ENCODE data around the gene CSNK1A1L. TPM values are rescaled to one million over a fixed set of nuclear protein-coding genes. Genes with fewer than 3 reads are reported as not detected.

Gene CSNK1A1L
- total RNA-seq, 2 experiments from 2014 or later = not detected

Other genes with a start within 250 kb of the CSNK1A1L start
- not detected for gene SMAD9, start 185.4 kb downstream of the CSNK1A1L start, total RNA-seq
- 10 to 100 TPM; 17.8 to 20.7 TPM for gene ALG5, start 106.3 kb downstream of the CSNK1A1L start, total RNA-seq
- 10 to 100 TPM; 41.4 to 43.7 TPM for gene EXOSC8, start 104.9 kb downstream of the CSNK1A1L start, total RNA-seq
- gene SUPT20H, start 46.0 kb downstream of the CSNK1A1L start, total RNA-seq = 10 to 100 TPM; 53.0 to 55.0 TPM

Data from CD8-positive, alpha-beta T cell (primary cell).